H1 (cell line): ENCODE measurements around the gene FAM3B. TPM values are rescaled to one million over a fixed set of nuclear protein-coding genes. Genes with fewer than 3 reads are reported as not detected.

Experiments used
- CTCF ChIA-PET: fragments of 300-600 bp; sonication (Branson Sonifier 250); formaldehyde crosslinking; loops from one replicate; lab custom pipeline; 2021; ENCODE audit not compliant: partially characterized antibody; lab: Charles Lee
- POLR2A ChIA-PET: fragments of 300-600 bp; sonication (Branson Sonifier 250); formaldehyde crosslinking; loops from one replicate; lab custom pipeline; 2021; ENCODE audit warnings: inconsistent platforms; ENCODE audit not compliant: partially characterized antibody; lab: Charles Lee
- DNase-seq, 2 experiments: peaks; one replicate each; pipeline versions ENCODE4 v3.0.0 to v3.0.0-alpha.2; 2010 to 2022; ENCODE audit warnings: low spot score in 2 of 2, low read depth in 1 of 2, mixed read lengths in 1 of 2
- FAIRE-seq: peaks from 2 replicates; lab custom pipeline; 2011; peaks lifted over from hg19 to GRCh38; lab: Jason Lieb, UNC
- H2AFZ ChIP-seq: 2 replicates; pipeline ENCODE4 v1.8.1; 2012; ENCODE audit warnings: low read length, inconsistent platforms
- H2AK5ac ChIP-seq: 2 replicates; pipeline ENCODE4 v1.6.1; 2013; ENCODE audit warnings: low read depth, low read length
- H2BK120ac ChIP-seq: replicated peaks from 2 replicates; pipeline ENCODE3; 2013; ENCODE audit warnings: low read depth, low read length, inconsistent platforms
- H2BK12ac ChIP-seq: 2 replicates; pipeline ENCODE4 v1.6.1; 2013; ENCODE audit warnings: low read depth, low read length
- H2BK15ac ChIP-seq: 2 replicates; pipeline ENCODE4 v1.6.1; 2013; ENCODE audit warnings: low read length
- H2BK20ac ChIP-seq: 2 replicates; pipeline ENCODE4 v1.6.1; 2013; ENCODE audit warnings: low read length
- H2BK5ac ChIP-seq: 2 replicates; pipeline ENCODE4 v1.6.1; 2013; ENCODE audit warnings: low read depth, low read length
- H3K14ac ChIP-seq: 2 replicates; pipeline ENCODE4 v1.6.1; 2013; ENCODE audit warnings: inconsistent platforms; ENCODE audit not compliant: insufficient read length
- H3K18ac ChIP-seq: 2 replicates; pipeline ENCODE4 v1.6.1; 2013; ENCODE audit warnings: low read length; ENCODE audit errors: extremely low read depth
- H3K23ac ChIP-seq: 2 replicates; pipeline ENCODE4 v1.6.1; 2013; ENCODE audit warnings: inconsistent platforms; ENCODE audit not compliant: insufficient read length
- H3K23me2 ChIP-seq: 2 replicates; pipeline ENCODE4 v1.6.1; 2013; ENCODE audit warnings: low read depth, low read length
- H3K27ac ChIP-seq: 2 replicates; pipeline ENCODE4 v1.6.1; 2011; ENCODE audit warnings: low read depth, low read length, inconsistent platforms
- H3K27me3 ChIP-seq, 4 experiments: replicated peaks in 1 of 4; 1 replicate in 1 of 4; 2 replicates in 3 of 4; pipeline versions ENCODE4 v1.6.1 to v1.8.1; 2011 to 2013; ENCODE audit warnings: low read length in 3 of 4, mild to moderate bottlenecking in 3 of 4, inconsistent platforms in 2 of 4, mixed read lengths in 2 of 4, moderate library complexity in 1 of 4; ENCODE audit not compliant: control insufficient read depth in 3 of 4, insufficient read depth in 3 of 4; ENCODE audit errors: extremely low read depth in 1 of 4
- H3K36me3 ChIP-seq, 4 experiments: 2 replicates each; pipeline versions ENCODE4 v1.6.1 to v1.8.1; 2011 to 2013; ENCODE audit warnings: mild to moderate bottlenecking in 4 of 4, low read length in 3 of 4, moderate library complexity in 2 of 4, control low read depth in 1 of 4, inconsistent platforms in 1 of 4; ENCODE audit not compliant: insufficient read depth in 4 of 4, control insufficient read depth in 2 of 4
- H3K4ac ChIP-seq: replicated peaks from 2 replicates; pipeline ENCODE3; 2013; ENCODE audit warnings: low read length, low read depth, mixed read lengths, inconsistent platforms; ENCODE audit not compliant: insufficient read length
- H3K4me1 ChIP-seq, 4 experiments: replicated peaks in 1 of 4; 1 replicate in 1 of 4; 2 replicates in 3 of 4; pipeline versions ENCODE4 v1.6.1 to v1.8.1; 2011 to 2013; ENCODE audit warnings: low read length in 3 of 4, inconsistent platforms in 2 of 4, mixed read lengths in 1 of 4; ENCODE audit not compliant: insufficient read depth in 4 of 4, control insufficient read depth in 3 of 4
- H3K4me2 ChIP-seq, 2 experiments: 2 replicates each; pipeline versions ENCODE4 v1.6.1 to v1.8.1; 2011 to 2013; ENCODE audit warnings: low read depth in 2 of 2, low read length in 2 of 2, control low read depth in 1 of 2, inconsistent platforms in 1 of 2, mild to moderate bottlenecking in 1 of 2; ENCODE audit not compliant: insufficient read depth in 1 of 2
- H3K4me3 ChIP-seq, 4 experiments: fragments of 200-600, 300-600 bp in 1 of 4; sonication (generic), shearing (Covaris generic), sonication (Bioruptor Twin) in 1 of 4; 2 replicates each; pipeline versions ENCODE4 v1.5.1 to v1.8.1; 2011 to 2016; ENCODE audit warnings: low read length in 4 of 4, low read depth in 3 of 4, control low read depth in 2 of 4, inconsistent platforms in 2 of 4, mild to moderate bottlenecking in 2 of 4, mixed read lengths in 1 of 4, moderate library complexity in 1 of 4; ENCODE audit not compliant: insufficient read depth in 2 of 4; ENCODE audit errors: extremely low read depth in 1 of 4
- H3K56ac ChIP-seq: replicated peaks from 2 replicates; pipeline ENCODE3; 2013; ENCODE audit warnings: low read depth, mild to moderate bottlenecking, mixed read lengths, low read length, inconsistent platforms; ENCODE audit not compliant: insufficient read length
- H3K79me1 ChIP-seq: 2 replicates; pipeline ENCODE4 v1.6.1; 2013; ENCODE audit warnings: low read depth, low read length, control low read depth
- H3K79me2 ChIP-seq, 2 experiments: 2 replicates each; pipeline versions ENCODE4 v1.6.1 to v1.8.1; 2012 to 2013; ENCODE audit warnings: low read length in 2 of 2, mild to moderate bottlenecking in 2 of 2, inconsistent platforms in 1 of 2; ENCODE audit not compliant: insufficient read depth in 2 of 2, control insufficient read depth in 1 of 2
- H3K9ac ChIP-seq, 4 experiments: replicated peaks in 1 of 4; 1 replicate in 1 of 4; 2 replicates in 3 of 4; pipeline versions ENCODE4 v1.6.1 to v1.8.1; 2011 to 2013; ENCODE audit warnings: low read depth in 3 of 4, low read length in 3 of 4, control low read depth in 2 of 4, mild to moderate bottlenecking in 2 of 4, moderate library complexity in 2 of 4, inconsistent platforms in 1 of 4; ENCODE audit errors: extremely low read depth in 1 of 4
- H3K9me3 ChIP-seq, 2 experiments: 2 replicates each; pipeline versions ENCODE4 v1.6.1 to v1.8.1; 2012 to 2013; ENCODE audit warnings: mild to moderate bottlenecking in 2 of 2, moderate library complexity in 2 of 2, control low read depth in 1 of 2, inconsistent platforms in 1 of 2, low read depth in 1 of 2, low read length in 1 of 2, mixed read lengths in 1 of 2; ENCODE audit not compliant: insufficient read depth in 2 of 2
- H4K20me1 ChIP-seq, 2 experiments: replicated peaks in 1 of 2; 2 replicates each; pipeline versions ENCODE3 to v1.8.1; 2011 to 2013; ENCODE audit warnings: inconsistent platforms in 2 of 2, low read length in 2 of 2, mild to moderate bottlenecking in 1 of 2; ENCODE audit not compliant: insufficient read depth in 2 of 2, control insufficient read depth in 1 of 2
- H4K5ac ChIP-seq: 2 replicates; pipeline ENCODE4 v1.6.1; 2013; ENCODE audit warnings: low read length, low read depth, mixed read lengths, inconsistent platforms; ENCODE audit not compliant: insufficient read length
- H4K8ac ChIP-seq: 2 replicates; pipeline ENCODE4 v1.8.0; 2013; ENCODE audit warnings: mild to moderate bottlenecking, moderate library complexity, low read length, inconsistent platforms; ENCODE audit not compliant: insufficient read depth; ENCODE audit errors: extremely low read depth
- H4K91ac ChIP-seq: replicated peaks from 2 replicates; pipeline ENCODE3; 2013; ENCODE audit warnings: low read length, mixed read lengths, inconsistent platforms; ENCODE audit not compliant: insufficient read length
- BCL11A ChIP-seq, 2 experiments: IDR thresholded peaks; one replicate each; pipeline ENCODE4 v1.6.1; 2011; ENCODE audit warnings: low read depth in 2 of 2, low read length in 2 of 2, mild to moderate bottlenecking in 2 of 2
- CHD1 ChIP-seq: IDR thresholded peaks from 2 replicates; pipeline ENCODE4 v1.6.1; 2012; ENCODE audit warnings: low read depth, low read length, improper control_type of control experiment
- CREB1 ChIP-seq: IDR thresholded peaks from 2 replicates; pipeline ENCODE4 v1.6.1; 2012; ENCODE audit warnings: inconsistent platforms
- E2F6 ChIP-seq: IDR thresholded peaks from 2 replicates; pipeline ENCODE4 v1.6.1; 2012; ENCODE audit warnings: inconsistent platforms
- FOSL1 ChIP-seq: IDR thresholded peaks from 2 replicates; pipeline ENCODE4 v1.6.1; 2011; ENCODE audit warnings: mild to moderate bottlenecking, low read depth, low read length, moderate library complexity; ENCODE audit not compliant: insufficient read depth
- HDAC6 ChIP-seq: IDR thresholded peaks from one replicate; pipeline ENCODE4 v1.7.1; 2012; ENCODE audit warnings: low read depth, mild to moderate bottlenecking, inconsistent platforms, low read length, moderate library complexity
- KDM1A ChIP-seq: fragments of 200-600, 300-600 bp; sonication (generic); IDR thresholded peaks from 2 replicates; pipeline ENCODE4 v1.7.1; 2016; ENCODE audit warnings: mild to moderate bottlenecking, low read length, borderline replicate concordance
- PHF8 ChIP-seq: fragments of 200-600 bp; sonication (generic); conservative IDR thresholded peaks from 2 replicates; pipeline ENCODE4 v1.7.1; 2012; ENCODE audit warnings: low read depth, mild to moderate bottlenecking, inconsistent platforms, low read length, moderate library complexity
- POLR2A ChIP-seq, 2 experiments: IDR thresholded peaks; 1 replicate in 1 of 2; 2 replicates in 1 of 2; pipeline ENCODE4 v1.6.1; 2011; ENCODE audit warnings: low read depth in 2 of 2, low read length in 2 of 2, mild to moderate bottlenecking in 2 of 2; ENCODE audit errors: control extremely low read depth in 1 of 2
- POU5F1 ChIP-seq: IDR thresholded peaks from 2 replicates; pipeline ENCODE4 v1.6.1; 2011; ENCODE audit warnings: low read depth, mild to moderate bottlenecking, low read length, moderate library complexity
- RAD21 ChIP-seq, 2 experiments: IDR thresholded peaks in 1 of 2; conservative IDR thresholded peaks in 1 of 2; 2 replicates each; pipeline ENCODE4 v1.6.1; 2011; ENCODE audit warnings: low read depth in 2 of 2, low read length in 2 of 2, improper control_type of control experiment in 1 of 2, inconsistent platforms in 1 of 2, mild to moderate bottlenecking in 1 of 2, moderate library complexity in 1 of 2
- RBBP5 ChIP-seq: IDR thresholded peaks from 2 replicates; pipeline ENCODE4 v1.7.1; 2012; ENCODE audit warnings: low read depth, mild to moderate bottlenecking, inconsistent platforms, low read length, moderate library complexity, borderline replicate concordance
- RXRA ChIP-seq: IDR thresholded peaks from 2 replicates; pipeline ENCODE4 v1.6.1; 2011; ENCODE audit warnings: low read depth, mild to moderate bottlenecking, low read length, moderate library complexity; ENCODE audit not compliant: insufficient read depth
- SP1 ChIP-seq: IDR thresholded peaks from 2 replicates; pipeline ENCODE4 v1.6.1; 2011; ENCODE audit warnings: low read depth, low read length
- TAF1 ChIP-seq: IDR thresholded peaks from 2 replicates; pipeline ENCODE4 v1.6.1; 2011; ENCODE audit warnings: mild to moderate bottlenecking, low read depth, low read length
- TEAD4 ChIP-seq: IDR thresholded peaks from 2 replicates; pipeline ENCODE4 v1.6.1; 2012; ENCODE audit warnings: low read depth, low read length, inconsistent platforms, mixed read lengths
- polyA plus RNA-seq, 7 experiments: library from polyadenylated mRNA; depleted of rRNA in 3 of 7; stranded (reverse) in 5 of 7; unstranded in 2 of 7; fragments of >200 nt in 5 of 7; fragments of 200-250 nt in 2 of 7; gene quantifications; 1 replicate in 5 of 7; 2 replicates in 1 of 7; 4 replicates in 1 of 7; pipeline versions ENCODE4 v1.2.1 to v1.2.3, GENCODE V29; 2011 to 2013; ENCODE audit warnings: missing spikeins in 2 of 7, mixed read lengths in 2 of 7
- total RNA-seq: library from RNA; stranded (reverse); fragmentation: NEBNext Ultra II Directional; extraction: Animal tissue kit (Norgen Biotek cat#: 25700); gene quantifications from 2 replicates; pipeline ENCODE4 v1.2.1, GENCODE V29; 2021

FAM3B gene
- total and polyA plus RNA-seq, 2 of the 8 experiments (the other 6 are each of a cell fraction or from before 2014, with no cell fraction given): 2.0 TPM

- Histone ChIP-seq H4K91ac (no peak overlapping the region), H3K56ac (no peak overlapping the region), H3K14ac (no peak overlapping the region), H3K79me2 (no peaks in the 10 kb centered on the region), H3K9ac (no peak overlapping the region), H3K4me1 (peaks cover 0 to 3% (median 0%) of the 10 kb centered on the region in 4 experiments; a peak in 1 of 7 replicates), H3K27ac (no peak overlapping the region), H2AFZ (no peak overlapping the region), H2BK20ac (no peak overlapping the region), H3K4me3 (no peak overlapping the region), H4K8ac (no peak overlapping the region), H3K4me2 (no peak overlapping the region), H3K79me1 (no peaks in the 10 kb centered on the region), H4K5ac (no peak overlapping the region), H3K27me3 (peaks cover 0 to 1% (median 0%) of the 10 kb centered on the region in 4 experiments; a peak in 1 of 7 replicates), H4K20me1 (no peaks in the 10 kb centered on the region), H3K23me2 (no peaks in the 10 kb centered on the region), H3K18ac (no peak overlapping the region), H3K4ac (no peak overlapping the region), H2BK15ac (no peak overlapping the region), H2BK5ac (no peak overlapping the region), H3K36me3 (no peaks in the 10 kb centered on the region), H3K9me3 (peaks cover 7 to 13% of the 10 kb centered on the region in 2 experiments; a peak in 2 of 4 replicates), H3K23ac (no peak overlapping the region), H2AK5ac (no peak overlapping the region), H2BK12ac (no peak overlapping the region), H2BK120ac (no peak overlapping the region)
- DNase-seq: no peak
- ChIA-PET CTCF (interaction anchor here (0.5 kb wide), 1 partner anchor 24 kb away, joined by 3 read pairs; no protein-coding TSS in a partner anchor), POLR2A (no interaction called here)
- no peak for FAIRE-seq
- no peak for TF ChIP-seq TAF1
- TF ChIP-seq HDAC6: no peak
- TF ChIP-seq CHD1: no peak
- no peak for TF ChIP-seq E2F6
- no peak for TF ChIP-seq CREB1
- TF ChIP-seq RBBP5: no peak
- no peak for TF ChIP-seq RAD21 (IDR thresholded peaks at IDR 0.05 in 1 of 2, conservative IDR thresholded peaks at IDR 0.05 in 1 of 2; ENCODE audit: low read depth in 2 of 2, low read length in 2 of 2)
- no peak for TF ChIP-seq POU5F1
- TF ChIP-seq SP1: no peak
- no peak for TF ChIP-seq PHF8
- TF ChIP-seq BCL11A (IDR thresholded peaks at IDR 0.05; ENCODE audit: low read depth in 2 of 2, low read length in 2 of 2): no peak
- no peak for TF ChIP-seq TEAD4
- no peak for TF ChIP-seq RXRA
- no peak for TF ChIP-seq FOSL1
- no peak for TF ChIP-seq KDM1A
- TF ChIP-seq POLR2A (IDR thresholded peaks at IDR 0.05; ENCODE audit: control extremely low read depth in 1 of 2, low read depth in 2 of 2, low read length in 2 of 2): no peak
Measured at GRCh38 chr21:41307219-41307618, 9.4 kb upstream of the FAM3B start.
